ENCODE results near the gene ZNF844.

ZNF844 gene

DNA sequence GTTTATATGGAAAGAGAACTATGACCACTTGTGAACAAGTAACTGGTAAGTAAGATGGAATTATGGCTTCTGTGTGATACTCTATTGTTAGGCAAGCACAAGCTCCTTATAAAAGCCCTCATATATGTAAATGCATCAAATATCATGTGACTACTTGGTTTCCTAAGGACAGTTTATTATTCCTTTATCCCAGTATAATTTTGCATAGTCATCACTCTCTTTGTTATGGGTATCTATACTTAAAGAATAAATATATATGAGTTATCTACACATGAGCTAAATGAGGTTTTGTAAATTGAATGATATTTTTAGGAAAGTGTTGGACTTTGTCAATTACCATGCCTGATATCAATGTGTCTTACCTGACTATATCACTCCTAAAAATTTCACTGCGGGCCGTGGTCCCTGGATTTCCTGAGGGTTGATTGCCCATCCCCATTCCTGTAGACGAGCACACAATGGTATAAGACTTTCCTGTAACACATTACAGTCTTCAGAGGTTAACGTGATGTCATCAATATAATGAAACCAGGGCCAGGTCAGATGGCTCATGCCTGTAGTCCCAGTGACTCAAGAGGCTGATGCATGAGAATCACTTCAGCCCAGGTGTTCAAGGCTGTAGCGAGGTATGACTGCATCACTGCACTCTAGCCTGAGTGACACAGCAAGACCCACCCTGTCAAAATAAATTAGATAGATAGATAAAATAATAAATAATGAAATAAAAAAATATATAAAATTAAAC lies 20.7 kb downstream of the ZNF844 start:
- Histone ChIP-seq H3K36me3 (ENCODE audit: insufficient read depth, low read length) (no peaks in the 10 kb centered on the region), H3F3A (ENCODE audit: low read depth) (no peaks in the 10 kb centered on the region), H3K4me3 (ENCODE audit: low read length, poor library complexity, severe bottlenecking) (no peak overlapping the region), H3K4me1 (ENCODE audit: insufficient read depth, low read length, poor library complexity, severe bottlenecking) (peaks cover 3% of the 10 kb centered on the region), H3K4me2 (ENCODE audit: low read depth, low read length, poor library complexity, severe bottlenecking) (no peak overlapping the region), H2AFZ (ENCODE audit: low read length) (no peak overlapping the region), H4K20me1 (ENCODE audit: insufficient read depth, low read length, poor library complexity, severe bottlenecking) (no peaks in the 10 kb centered on the region), H3K79me2 (ENCODE audit: insufficient read depth, low read length) (no peaks in the 10 kb centered on the region), H3K27me3 (ENCODE audit: insufficient read depth, low read length, poor library complexity, severe bottlenecking) (no peaks in the 10 kb centered on the region), H3K9ac (ENCODE audit: low read depth, low read length, poor library complexity, severe bottlenecking) (no peak overlapping the region), H3K9me2 (replicated peaks; ENCODE audit: low read depth, low read length) (no peaks in the 10 kb centered on the region), H3K9me3 (ENCODE audit: insufficient read depth, low read depth, low read length) (no peaks in the 10 kb centered on the region)
- no peak for TF ChIP-seq EZH2phosphoT487 (IDR thresholded peaks at IDR 0.05; ENCODE audit: borderline replicate concordance)
- TF ChIP-seq, protein P1, sequence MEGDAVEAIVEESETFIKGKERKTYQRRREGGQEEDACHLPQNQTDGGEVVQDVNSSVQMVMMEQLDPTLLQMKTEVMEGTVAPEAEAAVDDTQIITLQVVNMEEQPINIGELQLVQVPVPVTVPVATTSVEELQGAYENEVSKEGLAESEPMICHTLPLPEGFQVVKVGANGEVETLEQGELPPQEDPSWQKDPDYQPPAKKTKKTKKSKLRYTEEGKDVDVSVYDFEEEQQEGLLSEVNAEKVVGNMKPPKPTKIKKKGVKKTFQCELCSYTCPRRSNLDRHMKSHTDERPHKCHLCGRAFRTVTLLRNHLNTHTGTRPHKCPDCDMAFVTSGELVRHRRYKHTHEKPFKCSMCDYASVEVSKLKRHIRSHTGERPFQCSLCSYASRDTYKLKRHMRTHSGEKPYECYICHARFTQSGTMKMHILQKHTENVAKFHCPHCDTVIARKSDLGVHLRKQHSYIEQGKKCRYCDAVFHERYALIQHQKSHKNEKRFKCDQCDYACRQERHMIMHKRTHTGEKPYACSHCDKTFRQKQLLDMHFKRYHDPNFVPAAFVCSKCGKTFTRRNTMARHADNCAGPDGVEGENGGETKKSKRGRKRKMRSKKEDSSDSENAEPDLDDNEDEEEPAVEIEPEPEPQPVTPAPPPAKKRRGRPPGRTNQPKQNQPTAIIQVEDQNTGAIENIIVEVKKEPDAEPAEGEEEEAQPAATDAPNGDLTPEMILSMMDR (conservative IDR thresholded peaks at IDR 0.05; ENCODE audit: low read length): no peak

DNA sequence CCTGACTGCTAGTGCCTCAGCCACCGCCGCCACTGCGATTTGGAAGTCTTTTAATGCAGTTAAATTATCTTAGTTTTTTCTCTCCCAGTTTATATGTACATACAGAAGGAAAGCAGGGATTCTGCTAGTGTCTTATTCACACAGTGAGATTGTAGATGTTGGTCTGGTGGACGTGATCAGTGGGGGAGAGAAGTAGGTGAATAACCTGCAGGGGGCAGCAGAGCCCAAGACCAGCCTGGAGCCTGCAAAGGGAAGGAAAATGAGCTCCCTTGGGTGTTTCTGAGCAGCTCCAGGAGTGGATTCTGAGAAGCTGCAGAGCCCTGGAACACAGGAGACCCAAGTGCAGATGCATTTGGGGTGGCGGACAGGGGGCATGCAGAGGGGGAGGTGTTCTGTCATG lies 26.3 kb downstream of the ZNF844 start:
- Histone ChIP-seq H3K79me2 (ENCODE audit: insufficient read depth, low read length) (no peaks in the 10 kb centered on the region), H3K9ac (ENCODE audit: low read depth, low read length, poor library complexity, severe bottlenecking) (no peak overlapping the region), H3K36me3 (ENCODE audit: insufficient read depth, low read length) (no peaks in the 10 kb centered on the region), H3K9me3 (ENCODE audit: insufficient read depth, low read depth, low read length) (no peaks in the 10 kb centered on the region), H3K4me2 (ENCODE audit: low read depth, low read length, poor library complexity, severe bottlenecking) (no peak overlapping the region), H4K20me1 (ENCODE audit: insufficient read depth, low read length, poor library complexity, severe bottlenecking) (no peaks in the 10 kb centered on the region), H3F3A (ENCODE audit: low read depth) (no peaks in the 10 kb centered on the region), H3K4me1 (ENCODE audit: insufficient read depth, low read length, poor library complexity, severe bottlenecking) (no peaks in the 10 kb centered on the region), H3K9me2 (replicated peaks; ENCODE audit: low read depth, low read length) (no peaks in the 10 kb centered on the region), H3K27me3 (ENCODE audit: insufficient read depth, low read length, poor library complexity, severe bottlenecking) (no peaks in the 10 kb centered on the region), H3K4me3 (ENCODE audit: low read length, poor library complexity, severe bottlenecking) (no peak overlapping the region), H2AFZ (ENCODE audit: low read length) (0 out of 2 replicates have a peak overlapping the region, but pooled peaks have one; percentile 41)
- no peak for TF ChIP-seq EZH2phosphoT487 (IDR thresholded peaks at IDR 0.05; ENCODE audit: borderline replicate concordance)
- TF ChIP-seq, protein P1 (conservative IDR thresholded peaks at IDR 0.05; ENCODE audit: low read length): peak; percentile 84

DNA sequence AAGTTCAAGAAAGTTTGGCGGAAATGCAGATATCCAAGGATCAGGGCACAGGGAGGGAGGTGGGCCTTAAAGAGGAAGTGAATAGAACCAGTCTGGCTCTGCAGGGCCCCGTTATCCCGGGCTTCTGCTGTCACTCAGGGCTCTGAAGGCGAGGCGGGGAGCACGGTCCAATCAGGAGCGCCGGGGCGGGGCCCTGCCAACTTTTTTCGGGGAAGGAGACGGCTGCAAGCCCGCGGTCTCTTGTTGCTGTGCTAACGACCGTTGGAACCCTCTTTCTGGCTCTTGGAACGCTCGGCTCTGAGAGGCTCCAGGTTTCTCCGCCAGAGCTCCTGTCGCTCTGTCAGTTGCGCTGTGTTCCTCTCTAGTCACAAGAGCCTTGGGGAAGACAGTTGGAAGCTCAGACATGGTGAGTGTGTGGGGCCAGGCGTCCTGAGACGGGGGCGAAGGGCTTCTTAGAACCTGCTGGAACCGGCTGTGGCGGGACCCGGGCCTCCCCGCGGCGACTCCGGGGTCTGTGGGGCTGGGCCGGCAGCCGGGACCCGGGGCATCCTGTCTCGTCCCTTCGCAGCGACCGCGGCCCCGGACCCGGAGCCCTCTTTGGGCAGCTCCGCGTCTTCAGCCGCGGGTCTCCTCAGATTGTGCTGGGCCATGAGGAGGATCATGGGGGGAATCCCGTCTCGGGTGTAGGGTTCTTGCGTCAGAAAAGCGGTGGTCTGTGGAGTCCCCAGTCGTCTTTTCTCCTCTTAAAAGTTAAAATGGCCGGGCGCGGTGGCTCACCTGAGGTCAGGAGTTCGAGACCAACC lies 27.7 kb downstream of the ZNF844 start:
- H3K4me3 ChIP-seq (ENCODE audit: low read length, poor library complexity, severe bottlenecking): peak overlapping the region; percentile 66
- H3K9me3 ChIP-seq (ENCODE audit: insufficient read depth, low read depth, low read length): no peaks in the 10 kb centered on the region
- H2AFZ ChIP-seq (ENCODE audit: low read length): peak overlapping the region; percentile 77; the same call in 1 of the 2 replicates
- TF ChIP-seq, protein P1 (conservative IDR thresholded peaks at IDR 0.05; ENCODE audit: low read length): no peak
- TF ChIP-seq EZH2phosphoT487 (IDR thresholded peaks at IDR 0.05; ENCODE audit: borderline replicate concordance): no peak
- no peaks in the 10 kb centered on the region for H3F3A ChIP-seq (ENCODE audit: low read depth)
- H3K9me2 ChIP-seq (replicated peaks; ENCODE audit: low read depth, low read length): no peaks in the 10 kb centered on the region
- H3K27me3 ChIP-seq (ENCODE audit: insufficient read depth, low read length, poor library complexity, severe bottlenecking): no peaks in the 10 kb centered on the region
- H3K79me2 ChIP-seq (ENCODE audit: insufficient read depth, low read length): no peaks in the 10 kb centered on the region
- peak overlapping the region; percentile 76 for H3K9ac ChIP-seq (ENCODE audit: low read depth, low read length, poor library complexity, severe bottlenecking)
- H4K20me1 ChIP-seq (ENCODE audit: insufficient read depth, low read length, poor library complexity, severe bottlenecking): no peaks in the 10 kb centered on the region
- no peaks in the 10 kb centered on the region for H3K36me3 ChIP-seq (ENCODE audit: insufficient read depth, low read length)
- H3K4me2 ChIP-seq (ENCODE audit: low read depth, low read length, poor library complexity, severe bottlenecking): peak overlapping the region; percentile 35
- no peaks in the 10 kb centered on the region for H3K4me1 ChIP-seq (ENCODE audit: insufficient read depth, low read length, poor library complexity, severe bottlenecking)

Data from Loucy (cell line).